Uterus (tissue), 4 donors: Measurements from ENCODE around the gene RHCG. TPM values are rescaled to one million over a fixed set of nuclear protein-coding genes. Genes with fewer than 3 reads are reported as not detected.

ENCODE experiments used
- DNase-seq, 2 donors: peaks; one replicate each; pipeline ENCODE4 v3.0.0-alpha.2; 2019 to 2020
- H3K27ac ChIP-seq, 2 donors: fragments of 200-600 bp; sonication (generic); 1 replicate in 1 of 2; 2 replicates in 1 of 2; pipeline ENCODE4 v1.5.1; 2016 to 2018
- H3K27me3 ChIP-seq, 2 donors: fragments of 200-600 bp; sonication (generic); one replicate each; pipeline ENCODE4 v1.5.1; 2018 to 2019; ENCODE audit warnings: control low read depth in 1 of 2
- H3K36me3 ChIP-seq, 2 donors: fragments of 200-600 bp; sonication (generic); one replicate each; pipeline ENCODE4 v1.5.1; 2019; ENCODE audit warnings: control low read depth in 1 of 2
- H3K4me1 ChIP-seq, 2 donors: fragments of 200-600 bp; sonication (generic); one replicate each; pipeline ENCODE4 v1.5.1; 2018 to 2019; ENCODE audit warnings: control low read depth in 1 of 2
- H3K4me3 ChIP-seq, 2 donors: fragments of 200-600 bp; sonication (generic); 1 replicate in 1 of 2; 2 replicates in 1 of 2; pipeline ENCODE4 v1.5.1; 2018 to 2019; ENCODE audit warnings: mild to moderate bottlenecking in 1 of 2
- H3K9me3 ChIP-seq, 2 donors: fragments of 200-600 bp; sonication (generic); one replicate each; pipeline ENCODE4 v1.5.1; 2019; ENCODE audit warnings: control low read depth in 1 of 2
- CTCF ChIP-seq, 4 experiments: fragments of 200-600 bp in 2 of 4; fragments of 450-650 bp in 2 of 4; sonication (generic) in 2 of 4; IDR thresholded peaks; one replicate each; pipeline ENCODE4 v1.5.1; 2016 to 2019; ENCODE audit warnings: antibody characterized with exemption in 4 of 4, mild to moderate bottlenecking in 2 of 4, moderate library complexity in 1 of 4
- POLR2A ChIP-seq, 2 donors: fragments of 450-650 bp; IDR thresholded peaks; one replicate each; pipeline ENCODE4 v1.6.1; 2016; ENCODE audit warnings: antibody characterized with exemption in 2 of 2, mild to moderate bottlenecking in 1 of 2, moderate library complexity in 1 of 2
- intact Hi-C: fragments of 100-400 bp; cut with DNase I; formaldehyde crosslinking; loops from one replicate; pipeline ENCODE4 v1.15.1; 2023; ENCODE audit warnings: low total_unique reads
- total RNA-seq, 4 donors: library from RNA; depleted of rRNA in 3 of 4; stranded (reverse); fragments of >200 nt in 3 of 4; gene quantifications; one replicate each; pipeline versions ENCODE4 v1.1.0 to v1.2.4, GENCODE V29; 2014 to 2023
- donor health status: DM: yes; HTN: yes; CAD: no.

RHCG gene
- total RNA-seq, 4 donors from 2014 or later, result 0.14 to 2.9 (median 0.58) TPM; not detected in 1

- no peak for TF ChIP-seq POLR2A (IDR thresholded peaks at IDR 0.05)
- TF ChIP-seq CTCF (IDR thresholded peaks at IDR 0.05), result no peak
- DNase-seq, result no peak
- intact Hi-C loops, result no loop called here
- Histone ChIP-seq H3K4me1 (no peaks in the 10 kb centered on the region), H3K36me3 (no peaks in the 10 kb centered on the region), H3K9me3 (no peaks in the 10 kb centered on the region), H3K4me3 (no peak overlapping the region), H3K27me3 (no peaks in the 10 kb centered on the region), H3K27ac (no peak overlapping the region)
Observed at GRCh38 chr15:89487791-89488190, 8.6 kb downstream of the RHCG start.

- Histone ChIP-seq H3K36me3 (no peaks in the 10 kb centered on the region), H3K9me3 (no peaks in the 10 kb centered on the region), H3K27me3 (no peaks in the 10 kb centered on the region), H3K4me3 (no peak overlapping the region), H3K27ac (no peak overlapping the region), H3K4me1 (no peaks in the 10 kb centered on the region)
- TF ChIP-seq CTCF (IDR thresholded peaks at IDR 0.05) (no peak), POLR2A (IDR thresholded peaks at IDR 0.05) (no peak)
- no peak for DNase-seq
- intact Hi-C loops, result no loop called here
Observed at GRCh38 chr15:89486726-89487050, 9.7 kb downstream of the RHCG start.

GRCh38 chr15:89483079-89483478 lies 13.3 kb downstream of the RHCG start:
- intact Hi-C loops, result no loop called here

GRCh38 chr15:89482139-89482538 lies 14.2 kb downstream of the RHCG start:
- Histone ChIP-seq H3K4me3 (no peak overlapping the region), H3K9me3 (no peaks in the 10 kb centered on the region), H3K27ac (no peak overlapping the region), H3K36me3 (no peaks in the 10 kb centered on the region), H3K4me1 (no peaks in the 10 kb centered on the region), H3K27me3 (no peaks in the 10 kb centered on the region)
- intact Hi-C loops, result no loop called here
- no peak for DNase-seq
- TF ChIP-seq CTCF (IDR thresholded peaks at IDR 0.05) (no peak), POLR2A (IDR thresholded peaks at IDR 0.05) (no peak)

More at GRCh38 chr15:89483079-89483478, 13.3 kb downstream of the RHCG start:
- H3K36me3 ChIP-seq, result no peaks in the 10 kb centered on the region
- no peak for DNase-seq
- H3K4me1 ChIP-seq, result no peaks in the 10 kb centered on the region
- TF ChIP-seq CTCF (IDR thresholded peaks at IDR 0.05) (no peak), POLR2A (IDR thresholded peaks at IDR 0.05) (no peak)
- no peak overlapping the region for H3K4me3 ChIP-seq
- no peaks in the 10 kb centered on the region for H3K9me3 ChIP-seq
- H3K27me3 ChIP-seq, result no peaks in the 10 kb centered on the region
- no peak overlapping the region for H3K27ac ChIP-seq

GRCh38 chr15:89480505-89480904 lies 15.9 kb downstream of the RHCG start:
- Histone ChIP-seq H3K27me3 (no peaks in the 10 kb centered on the region), H3K4me3 (no peak overlapping the region), H3K27ac (no peak overlapping the region), H3K4me1 (no peaks in the 10 kb centered on the region), H3K36me3 (no peaks in the 10 kb centered on the region), H3K9me3 (no peaks in the 10 kb centered on the region)
- intact Hi-C loops, result no loop called here
- TF ChIP-seq CTCF (IDR thresholded peaks at IDR 0.05) (no peak), POLR2A (IDR thresholded peaks at IDR 0.05) (no peak)
- DNase-seq, result no peak
